Keratinocyte (primary cell): ENCODE measurements around the gene KMT2C. TPM values are rescaled to one million over a fixed set of nuclear protein-coding genes. Genes with fewer than 3 reads are reported as not detected.

ENCODE experiments used
- DNase-seq: peaks from one replicate; pipeline ENCODE4 v3.0.0-alpha.2; 2011; ENCODE audit warnings: low read depth, missing footprints, low spot score
- FAIRE-seq: peaks from 2 replicates; lab custom pipeline; 2011; peaks lifted over from hg19 to GRCh38; lab: Jason Lieb, UNC
- H2AFZ ChIP-seq: 2 replicates; pipeline ENCODE4 v1.6.0; 2012; ENCODE audit warnings: low read length, control low read depth, inconsistent platforms; ENCODE audit not compliant: control insufficient read depth
- H3K27ac ChIP-seq: 2 replicates; pipeline ENCODE4 v1.5.1; 2011; ENCODE audit warnings: low read length; ENCODE audit not compliant: control insufficient read depth, insufficient read depth
- H3K27me3 ChIP-seq: 3 replicates; pipeline ENCODE4 v1.6.0; 2011; ENCODE audit warnings: low read length; ENCODE audit not compliant: control insufficient read depth, insufficient read depth; ENCODE audit errors: extremely low read depth
- H3K36me3 ChIP-seq, 2 experiments: 2 replicates in 1 of 2; 3 replicates in 1 of 2; pipeline ENCODE4 v1.5.1; 2011; ENCODE audit warnings: low read length in 2 of 2, mild to moderate bottlenecking in 1 of 2; ENCODE audit not compliant: control insufficient read depth in 2 of 2, insufficient read depth in 2 of 2; ENCODE audit errors: extremely low read depth in 1 of 2
- H3K4me1 ChIP-seq: 3 replicates; pipeline ENCODE4 v1.5.1; 2011; ENCODE audit warnings: low read length; ENCODE audit not compliant: control insufficient read depth, insufficient read depth; ENCODE audit errors: extremely low read depth
- H3K4me2 ChIP-seq: 3 replicates; pipeline ENCODE4 v1.6.0; 2011; ENCODE audit warnings: low read depth, low read length; ENCODE audit not compliant: control insufficient read depth, insufficient read depth; ENCODE audit errors: extremely low read depth
- H3K4me3 ChIP-seq, 3 experiments: fragments of 200-600 bp in 1 of 3; sonication (generic) in 1 of 3; 2 replicates in 2 of 3; 3 replicates in 1 of 3; pipeline ENCODE4 v1.5.1; 2011 to 2016; ENCODE audit warnings: low read length in 3 of 3, mild to moderate bottlenecking in 3 of 3, control low read depth in 2 of 3, inconsistent platforms in 1 of 3, low read depth in 1 of 3, mixed read lengths in 1 of 3, mixed run types in 1 of 3, moderate library complexity in 1 of 3; ENCODE audit not compliant: control insufficient read depth in 2 of 3, insufficient read depth in 2 of 3; ENCODE audit errors: extremely low read depth in 1 of 3
- H3K79me2 ChIP-seq: 2 replicates; pipeline ENCODE4 v1.6.0; 2012; ENCODE audit warnings: low read length; ENCODE audit not compliant: control insufficient read depth, insufficient read depth
- H3K9ac ChIP-seq: 3 replicates; pipeline ENCODE4 v1.6.0; 2011; ENCODE audit warnings: low read length; ENCODE audit not compliant: control insufficient read depth, insufficient read depth; ENCODE audit errors: extremely low read depth
- H3K9me1 ChIP-seq: 3 replicates; pipeline ENCODE4 v1.6.0; 2011; ENCODE audit warnings: low read length; ENCODE audit not compliant: control insufficient read depth, insufficient read depth; ENCODE audit errors: extremely low read depth
- H3K9me3 ChIP-seq: 2 replicates; pipeline ENCODE4 v1.5.1; 2012; ENCODE audit warnings: low read depth, low read length; ENCODE audit not compliant: control insufficient read depth
- H4K20me1 ChIP-seq: 3 replicates; pipeline ENCODE4 v1.6.0; 2011; ENCODE audit warnings: low read length; ENCODE audit not compliant: control insufficient read depth, insufficient read depth; ENCODE audit errors: extremely low read depth
- CTCF ChIP-seq, 3 experiments: IDR thresholded peaks in 1 of 3; conservative IDR thresholded peaks in 1 of 3; optimal IDR thresholded peaks in 1 of 3; 2 replicates in 2 of 3; 3 replicates in 1 of 3; pipeline versions ENCODE3 to v1.5.1; 2011; ENCODE audit warnings: low read length in 3 of 3, mild to moderate bottlenecking in 3 of 3, moderate library complexity in 2 of 3, control low read depth in 1 of 3, inconsistent platforms in 1 of 3; ENCODE audit not compliant: insufficient read depth in 2 of 3; ENCODE audit errors: extremely low read depth in 1 of 3
- EZH2 ChIP-seq: IDR thresholded peaks from one replicate; pipeline ENCODE4 v1.6.1; 2012; ENCODE audit warnings: inconsistent platforms, mild to moderate bottlenecking, low read length, moderate library complexity
- dilution Hi-C: fragments of 300-500 bp; cut with MboI; formaldehyde crosslinking; loops from one replicate; pipeline ENCODE4 v1.7.0; 2020; ENCODE audit warnings: low sequenced_read_pairs; ENCODE audit not compliant: extremely low pct_ligation_motif_present
- polyA plus RNA-seq, 5 experiments: library from polyadenylated mRNA; depleted of rRNA in 3 of 5; stranded (reverse) in 3 of 5; stranded (forward) in 1 of 5; unstranded in 1 of 5; fragments of >200 nt; gene quantifications; 1 replicate in 1 of 5; 2 replicates in 3 of 5; 3 replicates in 1 of 5; pipeline versions ENCODE4 v1.2.1 to v1.2.3, GENCODE V29; 2011 to 2012; ENCODE audit warnings: missing spikeins in 2 of 5, low read depth in 1 of 5, low replicate concordance in 1 of 5

The KMT2C gene
- polyA plus RNA-seq, 1 donor (not counting 4 experiments of a cell fraction or from before 2014, with no cell fraction given), result 8.5 TPM

GRCh38 chr7:152115021-152115718 is 320.6 kb downstream of the KMT2C start:
- peaks cover 13 to 16% of the 10 kb centered on the region in 2 experiments for H3K36me3 ChIP-seq
- H3K4me2 ChIP-seq, result no peak overlapping the region
- dilution Hi-C loops, result no loop called here
- no peaks in the 10 kb centered on the region for H3K4me1 ChIP-seq
- no peaks in the 10 kb centered on the region for H3K9me1 ChIP-seq
- H2AFZ ChIP-seq, result no peak overlapping the region
- TF ChIP-seq EZH2, result no peak
- no peak for TF ChIP-seq CTCF (optimal IDR thresholded peaks at IDR 0.05 in 1 of 3, IDR thresholded peaks at IDR 0.05 in 1 of 3, conservative IDR thresholded peaks at IDR 0.05 in 1 of 3; ENCODE audit: extremely low read depth in 1 of 3, insufficient read depth in 2 of 3, low read length in 3 of 3)
- H3K27ac ChIP-seq, result no peak overlapping the region
- no peaks in the 10 kb centered on the region for H3K9me3 ChIP-seq
- DNase-seq, result no peak
- no peaks in the 10 kb centered on the region for H3K27me3 ChIP-seq
- no peaks in the 10 kb centered on the region for H3K79me2 ChIP-seq
- no peak overlapping the region for H3K4me3 ChIP-seq
- no peaks in the 10 kb centered on the region for H4K20me1 ChIP-seq
- H3K9ac ChIP-seq, result no peak overlapping the region
- no peak for FAIRE-seq

GRCh38 chr7:152112829-152113228 is 323.0 kb downstream of the KMT2C start:
- H3K4me3 ChIP-seq, result no peak overlapping the region
- peaks cover 9 to 10% of the 10 kb centered on the region in 2 experiments for H3K36me3 ChIP-seq
- dilution Hi-C loops, result no loop called here
- H3K27me3 ChIP-seq, result no peaks in the 10 kb centered on the region
- no peaks in the 10 kb centered on the region for H3K79me2 ChIP-seq
- DNase-seq (no peak), FAIRE-seq (no peak)
- no peak overlapping the region for H2AFZ ChIP-seq
- H3K4me2 ChIP-seq, result no peak overlapping the region
- H3K4me1 ChIP-seq, result no peaks in the 10 kb centered on the region
- no peaks in the 10 kb centered on the region for H4K20me1 ChIP-seq
- no peak overlapping the region for H3K27ac ChIP-seq
- H3K9me1 ChIP-seq, result no peaks in the 10 kb centered on the region
- H3K9me3 ChIP-seq, result no peaks in the 10 kb centered on the region
- H3K9ac ChIP-seq, result no peak overlapping the region
- TF ChIP-seq EZH2 (no peak), CTCF (optimal IDR thresholded peaks at IDR 0.05 in 1 of 3, IDR thresholded peaks at IDR 0.05 in 1 of 3, conservative IDR thresholded peaks at IDR 0.05 in 1 of 3; ENCODE audit: extremely low read depth in 1 of 3, insufficient read depth in 2 of 3, low read length in 3 of 3) (no peak)
